ENCODE data around the gene SMIM22.

- TF ChIP-seq, protein P1, sequence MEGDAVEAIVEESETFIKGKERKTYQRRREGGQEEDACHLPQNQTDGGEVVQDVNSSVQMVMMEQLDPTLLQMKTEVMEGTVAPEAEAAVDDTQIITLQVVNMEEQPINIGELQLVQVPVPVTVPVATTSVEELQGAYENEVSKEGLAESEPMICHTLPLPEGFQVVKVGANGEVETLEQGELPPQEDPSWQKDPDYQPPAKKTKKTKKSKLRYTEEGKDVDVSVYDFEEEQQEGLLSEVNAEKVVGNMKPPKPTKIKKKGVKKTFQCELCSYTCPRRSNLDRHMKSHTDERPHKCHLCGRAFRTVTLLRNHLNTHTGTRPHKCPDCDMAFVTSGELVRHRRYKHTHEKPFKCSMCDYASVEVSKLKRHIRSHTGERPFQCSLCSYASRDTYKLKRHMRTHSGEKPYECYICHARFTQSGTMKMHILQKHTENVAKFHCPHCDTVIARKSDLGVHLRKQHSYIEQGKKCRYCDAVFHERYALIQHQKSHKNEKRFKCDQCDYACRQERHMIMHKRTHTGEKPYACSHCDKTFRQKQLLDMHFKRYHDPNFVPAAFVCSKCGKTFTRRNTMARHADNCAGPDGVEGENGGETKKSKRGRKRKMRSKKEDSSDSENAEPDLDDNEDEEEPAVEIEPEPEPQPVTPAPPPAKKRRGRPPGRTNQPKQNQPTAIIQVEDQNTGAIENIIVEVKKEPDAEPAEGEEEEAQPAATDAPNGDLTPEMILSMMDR (IDR thresholded peaks at IDR 0.05) = no peak
- TF ChIP-seq POLR2AphosphoS5 (IDR thresholded peaks at IDR 0.05) (no peak), EP300 (IDR thresholded peaks at IDR 0.05) (no peak)
Observed at GRCh38 chr16:4783251-4783950, 11.8 kb upstream of the SMIM22 start.
